Lower leg skin (tissue), 3 donors: ENCODE results near the gene SAP30.

Experiments used
- POLR2A ChIP-seq, 2 donors: fragments of 450-650 bp; IDR thresholded peaks; one replicate each; pipeline ENCODE4 v1.6.1; 2016 to 2017; ENCODE audit warnings: antibody characterized with exemption in 2 of 2, mild to moderate bottlenecking in 1 of 2, moderate library complexity in 1 of 2
- TF ChIP-seq, protein P1 (sequence below), 3 donors: fragments of 450-650 bp; IDR thresholded peaks; one replicate each; pipeline ENCODE4 v1.5.1; 2016; ENCODE audit warnings: antibody characterized with exemption in 3 of 3, mild to moderate bottlenecking in 3 of 3, moderate library complexity in 2 of 3

DNA sequence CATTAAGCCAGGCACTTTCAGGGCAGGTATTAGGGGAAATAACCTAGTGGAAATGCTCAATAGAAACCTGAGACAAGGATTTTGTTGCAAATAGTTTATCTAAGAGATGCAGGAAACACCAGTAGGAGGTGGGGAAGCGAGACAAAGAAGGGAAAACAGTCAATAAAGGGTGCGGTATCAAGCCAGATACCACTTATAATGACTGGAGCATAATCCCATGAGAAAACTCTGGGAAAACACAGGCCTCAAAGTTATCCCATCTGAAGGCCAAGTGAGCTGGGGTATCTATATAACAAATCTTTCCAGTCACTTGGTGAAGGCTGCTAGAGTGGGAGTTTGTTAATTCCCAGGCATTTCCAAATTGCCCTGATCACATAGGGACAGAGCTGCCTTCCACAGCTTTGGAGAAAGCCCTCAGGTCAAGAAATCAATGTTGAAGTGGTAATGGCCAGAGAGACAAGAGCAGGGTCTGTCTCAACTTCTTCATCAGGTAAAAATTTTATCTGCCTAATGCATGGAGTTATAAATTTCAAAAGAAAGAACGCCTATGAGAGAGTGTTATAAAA is 26.8 kb upstream of the SAP30 start:
- TF ChIP-seq, protein P1, sequence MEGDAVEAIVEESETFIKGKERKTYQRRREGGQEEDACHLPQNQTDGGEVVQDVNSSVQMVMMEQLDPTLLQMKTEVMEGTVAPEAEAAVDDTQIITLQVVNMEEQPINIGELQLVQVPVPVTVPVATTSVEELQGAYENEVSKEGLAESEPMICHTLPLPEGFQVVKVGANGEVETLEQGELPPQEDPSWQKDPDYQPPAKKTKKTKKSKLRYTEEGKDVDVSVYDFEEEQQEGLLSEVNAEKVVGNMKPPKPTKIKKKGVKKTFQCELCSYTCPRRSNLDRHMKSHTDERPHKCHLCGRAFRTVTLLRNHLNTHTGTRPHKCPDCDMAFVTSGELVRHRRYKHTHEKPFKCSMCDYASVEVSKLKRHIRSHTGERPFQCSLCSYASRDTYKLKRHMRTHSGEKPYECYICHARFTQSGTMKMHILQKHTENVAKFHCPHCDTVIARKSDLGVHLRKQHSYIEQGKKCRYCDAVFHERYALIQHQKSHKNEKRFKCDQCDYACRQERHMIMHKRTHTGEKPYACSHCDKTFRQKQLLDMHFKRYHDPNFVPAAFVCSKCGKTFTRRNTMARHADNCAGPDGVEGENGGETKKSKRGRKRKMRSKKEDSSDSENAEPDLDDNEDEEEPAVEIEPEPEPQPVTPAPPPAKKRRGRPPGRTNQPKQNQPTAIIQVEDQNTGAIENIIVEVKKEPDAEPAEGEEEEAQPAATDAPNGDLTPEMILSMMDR (IDR thresholded peaks at IDR 0.05): no peak
- no peak for TF ChIP-seq POLR2A (IDR thresholded peaks at IDR 0.05)
